NOMO-1 treated with dmso at 0.1 percent for 144 hours (cell line): ENCODE measurements around the gene KRTAP9-4.
"Not testable (repeated sequence)": the region's sequence is repeated elsewhere in the genome, so short reads cannot be mapped to it uniquely, and the experiment has no call there.

ENCODE experiments used
- DNase-seq: peaks from one replicate; lab custom pipeline; 2025; ENCODE audit not compliant: unreplicated experiment; lab: John Stamatoyannopoulos, UW

KRTAP9-4 gene, protein sequence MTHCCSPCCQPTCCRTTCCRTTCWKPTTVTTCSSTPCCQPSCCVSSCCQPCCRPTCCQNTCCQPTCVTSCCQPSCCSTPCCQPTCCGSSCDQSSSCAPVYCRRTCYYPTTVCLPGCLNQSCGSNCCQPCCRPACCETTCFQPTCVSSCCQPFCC

DNA sequence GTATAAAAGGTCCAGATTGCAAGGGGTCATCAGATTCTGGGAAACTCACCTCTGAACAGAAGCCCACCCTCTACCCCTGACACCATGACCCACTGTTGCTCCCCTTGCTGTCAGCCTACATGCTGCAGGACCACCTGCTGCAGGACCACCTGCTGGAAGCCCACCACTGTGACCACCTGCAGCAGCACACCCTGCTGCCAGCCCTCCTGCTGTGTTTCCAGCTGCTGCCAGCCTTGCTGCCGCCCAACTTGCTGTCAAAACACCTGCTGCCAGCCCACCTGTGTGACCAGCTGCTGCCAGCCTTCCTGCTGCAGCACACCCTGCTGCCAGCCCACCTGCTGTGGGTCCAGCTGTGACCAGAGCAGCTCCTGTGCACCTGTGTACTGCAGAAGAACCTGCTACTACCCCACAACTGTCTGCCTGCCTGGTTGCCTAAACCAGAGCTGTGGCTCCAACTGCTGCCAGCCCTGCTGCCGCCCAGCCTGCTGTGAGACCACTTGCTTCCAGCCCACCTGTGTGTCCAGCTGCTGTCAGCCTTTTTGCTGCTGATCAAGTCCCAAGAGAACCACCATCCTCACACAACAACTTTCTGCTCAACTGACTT, at the start of gene KRTAP9-4:
KRTAP9-4 (plus strand) TSS at position 51 of the 604 bp plus-strand sequence; CDS start at position 85, 34 bp downstream.
- not testable (repeated sequence) for DNase-seq

DNA sequence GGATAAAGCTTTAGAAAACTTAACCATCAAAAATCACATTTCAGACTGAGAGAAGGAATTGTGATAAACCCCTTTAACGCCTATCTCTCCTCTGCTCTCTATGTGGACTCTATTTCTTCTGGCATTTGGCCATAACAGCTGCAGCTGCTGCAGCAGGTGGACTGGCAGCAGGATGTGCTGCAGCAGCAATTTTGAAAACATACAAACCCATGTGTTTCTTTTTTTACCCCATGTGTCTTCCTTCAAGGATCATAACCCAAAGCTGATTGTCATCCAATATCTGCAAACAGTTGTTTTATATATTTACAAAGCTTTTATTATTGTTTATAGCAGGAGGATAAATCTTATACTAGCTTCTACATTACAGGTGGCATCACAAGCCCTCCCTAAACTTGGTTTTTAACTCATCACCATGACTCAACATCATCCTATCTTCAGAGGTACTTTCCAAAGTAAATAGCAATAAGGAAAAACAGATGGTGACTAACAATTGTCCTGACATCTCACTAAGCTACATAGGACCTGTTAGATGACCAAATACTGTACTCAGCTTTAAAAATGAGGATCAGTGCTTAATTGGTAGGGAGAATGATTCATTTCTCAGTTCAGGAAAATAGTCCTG, 37.5 kb upstream of the KRTAP9-4 start:
- DNase-seq = no peak

DNA sequence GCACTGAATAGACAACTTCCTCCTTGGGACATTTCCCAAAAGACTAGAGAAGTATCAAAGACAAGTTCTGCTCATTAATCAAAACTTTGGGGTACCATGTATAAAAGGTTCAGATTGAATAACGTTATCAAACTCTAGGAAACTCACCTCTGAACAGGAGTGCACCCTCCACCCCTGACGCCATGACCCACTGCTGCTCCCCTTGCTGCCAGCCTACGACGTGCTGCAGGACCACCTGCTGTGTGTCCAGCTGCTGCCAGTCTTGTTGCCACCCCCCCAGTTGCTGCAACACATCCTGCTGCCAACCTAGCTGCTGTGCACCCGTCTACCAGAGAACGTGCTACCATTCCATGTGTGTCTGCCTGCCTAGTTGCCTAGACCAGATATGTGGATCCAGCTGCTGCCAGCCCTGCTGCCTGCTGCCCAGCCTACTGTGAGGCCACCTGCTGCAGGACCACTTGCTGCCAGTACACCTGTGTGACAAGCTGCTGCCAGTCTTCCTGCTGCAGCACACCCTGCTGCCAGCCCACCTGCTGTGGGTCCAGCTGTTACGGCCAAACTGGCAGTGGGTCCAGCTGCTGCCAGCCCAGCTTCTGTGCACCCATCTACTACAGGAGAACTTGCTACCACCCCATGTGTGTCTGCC, 36.8 kb upstream of the KRTAP9-4 start:
- DNase-seq = no peak

DNA sequence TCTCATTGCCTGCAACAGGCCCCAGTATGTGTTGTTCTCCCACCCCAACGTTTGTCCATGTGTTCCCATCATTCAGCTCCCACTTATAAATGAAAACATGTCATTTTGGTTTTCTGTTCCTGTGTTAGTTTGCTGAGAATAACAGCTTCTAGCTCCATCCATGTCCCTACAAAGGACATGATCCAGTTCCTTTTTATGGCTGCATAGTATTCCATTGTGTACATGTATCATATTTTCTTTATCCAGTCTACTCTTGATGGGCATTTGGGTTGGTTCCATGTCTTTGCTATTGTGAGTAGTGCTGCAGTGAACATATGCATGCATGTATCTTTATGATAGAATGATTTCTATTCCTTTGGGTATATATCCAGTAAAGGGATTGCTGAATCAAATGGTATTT, 33.8 kb upstream of the KRTAP9-4 start:
- DNase-seq = no peak

DNA sequence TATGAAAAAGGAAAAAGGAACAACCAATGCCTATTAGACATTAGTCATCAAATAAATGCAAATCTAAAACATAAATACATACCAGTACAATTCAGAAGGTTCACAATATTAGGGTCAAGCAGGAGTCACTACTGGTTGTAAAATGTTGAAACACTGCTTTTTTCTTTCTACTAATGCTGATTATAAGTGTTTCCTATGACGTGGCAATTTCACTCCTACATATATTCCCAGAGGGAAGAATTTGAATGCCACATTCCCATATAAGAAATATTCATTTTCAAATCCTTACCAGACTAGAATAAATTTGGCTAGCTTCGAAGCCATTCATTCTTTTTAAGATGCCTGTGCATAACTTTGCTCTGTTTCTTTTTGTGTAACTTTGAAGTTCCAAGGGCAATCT, 25.7 kb upstream of the KRTAP9-4 start:
- no peak for DNase-seq

DNA sequence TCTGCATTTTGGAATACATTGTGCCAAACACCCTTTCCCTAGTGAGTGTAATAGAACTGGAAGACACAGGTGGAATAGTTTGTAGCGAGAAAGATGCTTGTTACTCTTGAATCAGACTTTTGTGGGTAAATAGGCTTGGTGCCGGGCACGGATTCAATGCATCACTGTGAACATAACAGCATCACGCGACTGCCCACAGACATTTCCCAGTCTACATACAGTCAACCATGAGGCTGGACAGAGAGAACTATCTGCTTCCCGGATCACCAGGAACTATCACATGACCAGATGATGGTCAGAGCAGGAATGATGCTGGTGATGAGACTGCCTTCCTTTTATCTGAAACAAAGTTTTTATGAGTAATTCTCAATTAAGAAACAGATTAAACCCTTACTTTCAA, 23.4 kb upstream of the KRTAP9-4 start:
- no peak for DNase-seq

DNA sequence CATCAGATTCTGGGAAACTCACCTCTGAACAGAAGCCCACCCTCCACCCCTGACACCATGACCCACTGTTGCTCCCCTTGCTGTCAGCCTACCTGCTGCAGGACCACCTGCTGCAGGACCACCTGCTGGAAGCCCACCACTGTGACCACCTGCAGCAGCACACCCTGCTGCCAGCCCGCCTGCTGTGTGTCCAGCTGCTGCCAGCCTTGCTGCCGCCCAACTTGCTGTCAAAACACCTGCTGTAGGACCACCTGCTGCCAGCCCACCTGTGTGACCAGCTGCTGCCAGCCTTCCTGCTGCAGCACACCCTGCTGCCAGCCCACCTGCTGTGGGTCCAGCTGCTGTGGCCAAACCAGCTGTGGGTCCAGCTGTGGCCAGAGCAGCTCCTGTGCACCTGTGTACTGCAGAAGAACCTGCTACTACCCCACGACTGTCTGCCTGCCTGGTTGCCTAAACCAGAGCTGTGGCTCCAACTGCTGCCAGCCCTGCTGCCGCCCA, 22.8 kb upstream of the KRTAP9-4 start, which contains the start of gene KRTAP9-2:
KRTAP9-2 (plus strand) TSS at position 51 of the 498 bp plus-strand sequence; CDS start at position 58, 7 bp downstream.
- DNase-seq = not testable (repeated sequence)

DNA sequence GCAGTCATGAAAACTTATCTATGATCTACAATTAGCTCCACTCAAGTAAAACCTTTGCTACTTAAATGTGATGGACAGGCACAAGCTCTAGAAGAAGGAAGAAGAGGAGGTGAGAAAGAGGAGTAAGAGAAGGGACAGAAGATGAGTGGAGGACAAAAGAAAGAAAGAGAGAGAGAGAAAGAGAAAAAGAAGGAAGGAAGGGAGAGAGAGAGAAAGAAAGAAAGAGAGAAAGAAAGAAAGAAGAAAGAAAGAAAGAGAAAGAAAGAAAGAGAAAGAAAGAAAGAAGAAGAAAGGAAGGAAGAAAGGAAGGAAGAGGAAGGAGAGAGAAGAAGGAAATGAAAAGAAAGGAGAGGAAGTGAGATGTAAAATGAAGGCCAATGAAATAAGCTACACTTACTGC, 19.4 kb upstream of the KRTAP9-4 start:
- DNase-seq = no peak

DNA sequence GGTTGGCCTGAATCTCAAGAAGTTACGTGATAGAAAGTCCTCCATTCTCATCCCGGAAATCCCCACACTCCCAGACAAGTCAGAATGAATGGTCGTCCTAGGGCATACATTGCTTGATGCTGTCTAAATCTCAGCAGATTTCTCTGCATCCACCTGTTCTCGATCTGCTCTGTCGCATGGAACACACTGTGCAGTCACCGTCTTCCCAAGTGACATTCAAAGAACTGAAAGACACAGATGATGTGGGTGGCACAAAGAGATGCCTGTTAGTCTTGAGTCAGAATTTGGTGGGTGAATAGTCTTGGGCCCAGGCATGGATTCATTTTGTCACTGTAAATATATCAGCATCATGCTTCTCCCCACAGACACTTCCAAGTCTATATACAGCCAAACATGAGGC, 17.8 kb upstream of the KRTAP9-4 start:
- DNase-seq = no peak

DNA sequence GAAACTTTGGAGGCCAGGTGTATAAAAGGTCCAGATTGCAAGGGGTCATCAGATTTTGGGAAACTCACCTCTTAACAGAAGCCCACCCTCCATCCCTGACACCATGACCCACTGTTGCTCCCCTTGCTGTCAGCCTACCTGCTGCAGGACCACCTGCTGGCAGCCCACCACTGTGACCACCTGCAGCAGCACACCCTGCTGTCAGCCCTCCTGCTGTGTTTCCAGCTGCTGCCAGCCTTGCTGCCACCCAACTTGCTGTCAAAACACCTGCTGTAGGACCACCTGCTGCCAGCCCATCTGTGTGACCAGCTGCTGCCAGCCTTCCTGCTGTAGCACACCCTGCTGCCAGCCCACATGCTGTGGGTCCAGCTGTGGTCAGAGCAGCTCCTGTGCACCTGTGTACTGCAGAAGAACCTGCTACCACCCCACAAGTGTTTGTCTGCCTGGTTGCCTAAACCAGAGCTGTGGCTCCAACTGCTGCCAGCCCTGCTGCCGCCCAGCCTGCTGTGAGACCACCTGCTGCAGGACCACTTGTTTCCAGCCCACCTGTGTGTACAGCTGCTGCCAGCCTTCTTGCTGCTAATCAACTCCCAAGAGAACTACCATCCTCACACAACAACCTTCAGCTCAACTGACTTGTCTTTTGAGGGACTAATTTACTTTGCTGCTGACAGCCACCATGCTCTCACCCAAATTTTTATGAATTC, 16.9 kb upstream of the KRTAP9-4 start, which contains the start of gene KRTAP9-3:
KRTAP9-3 (plus strand) TSS at position 51 of the 707 bp plus-strand sequence; CDS start at position 104, 53 bp downstream.
- DNase-seq = not testable (repeated sequence)

DNA sequence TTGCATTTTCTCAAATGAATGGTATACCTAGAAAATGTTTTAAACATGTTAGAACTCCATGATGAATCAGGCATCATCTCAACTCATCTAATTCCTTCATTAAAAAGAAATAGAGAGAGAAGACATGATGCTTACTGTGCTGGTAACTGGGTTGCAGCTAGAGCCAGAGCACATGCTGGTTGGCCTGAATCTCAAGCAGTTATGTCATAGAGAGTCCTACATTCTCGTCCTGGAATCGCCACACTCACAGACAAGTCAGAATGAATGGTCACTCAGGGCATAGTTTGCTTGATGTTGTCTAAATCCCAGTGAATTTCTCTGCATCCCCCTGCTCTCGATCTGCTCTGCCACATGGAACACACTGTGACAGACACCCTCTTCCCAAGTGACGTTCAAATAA, 12.4 kb upstream of the KRTAP9-4 start:
- not testable (repeated sequence) for DNase-seq

DNA sequence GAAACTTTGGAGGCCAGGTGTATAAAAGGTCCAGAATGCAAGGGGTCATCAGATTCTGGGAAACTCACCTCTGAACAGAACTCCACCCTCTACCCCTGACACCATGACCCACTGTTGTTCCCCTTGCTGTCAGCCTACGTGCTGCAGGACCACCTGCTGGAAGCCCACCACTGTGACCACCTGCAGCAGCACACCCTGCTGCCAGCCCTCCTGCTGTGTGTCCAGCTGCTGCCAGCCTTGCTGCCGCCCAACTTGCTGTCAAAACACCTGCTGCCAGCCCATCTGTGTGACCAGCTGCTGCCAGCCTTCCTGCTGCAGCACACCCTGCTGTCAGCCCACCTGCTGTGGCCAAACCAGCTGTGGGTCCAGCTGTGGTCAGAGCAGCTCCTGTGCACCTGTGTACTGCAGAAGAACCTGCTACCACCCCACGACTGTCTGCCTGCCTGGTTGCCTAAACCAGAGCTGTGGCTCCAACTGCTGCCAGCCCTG, 11.5 kb upstream of the KRTAP9-4 start, which contains the start of gene KRTAP9-8:
KRTAP9-8 (plus strand) TSS at position 51 of the 489 bp plus-strand sequence; CDS start at position 104, 53 bp downstream.
- not testable (repeated sequence) for DNase-seq

DNA sequence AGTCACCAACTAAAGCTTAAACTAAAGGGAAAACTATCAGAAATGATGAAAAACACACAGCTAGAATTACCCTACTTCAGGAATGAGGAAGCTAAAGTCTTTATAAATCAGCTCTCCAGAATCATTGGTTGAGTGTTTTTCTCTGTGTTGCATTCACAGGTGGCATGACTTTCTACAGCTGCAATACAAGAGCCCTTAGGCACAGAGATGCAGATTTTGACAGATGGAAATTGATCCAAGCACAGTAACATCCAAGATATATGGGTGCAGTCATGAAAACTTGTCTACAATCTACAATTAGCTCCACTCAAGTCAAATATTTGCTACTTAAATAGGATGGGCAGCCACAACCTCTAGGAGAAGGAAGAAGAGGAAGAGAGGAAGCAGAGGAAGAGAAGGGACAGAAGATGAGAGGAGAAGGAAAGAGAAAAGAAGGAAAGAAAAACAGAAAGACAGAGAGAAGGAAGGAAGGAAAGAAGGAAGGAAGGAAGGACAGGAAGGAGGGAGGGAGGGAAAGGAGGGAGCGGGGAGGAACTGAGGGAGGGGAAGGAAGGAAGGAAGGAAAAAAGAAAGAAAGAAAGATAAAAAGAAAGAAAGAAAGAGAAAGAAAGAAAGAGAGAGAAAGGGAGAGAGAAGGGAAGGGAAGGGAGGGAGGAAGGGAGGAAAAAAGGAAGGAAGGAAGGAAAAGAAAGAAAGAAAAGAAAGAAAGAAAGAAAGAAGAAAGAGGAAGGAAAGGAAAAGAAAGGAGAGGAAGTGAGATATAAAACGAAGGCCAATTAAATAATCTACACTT, 2.3 kb upstream of the KRTAP9-4 start:
- not testable (repeated sequence) for DNase-seq

DNA sequence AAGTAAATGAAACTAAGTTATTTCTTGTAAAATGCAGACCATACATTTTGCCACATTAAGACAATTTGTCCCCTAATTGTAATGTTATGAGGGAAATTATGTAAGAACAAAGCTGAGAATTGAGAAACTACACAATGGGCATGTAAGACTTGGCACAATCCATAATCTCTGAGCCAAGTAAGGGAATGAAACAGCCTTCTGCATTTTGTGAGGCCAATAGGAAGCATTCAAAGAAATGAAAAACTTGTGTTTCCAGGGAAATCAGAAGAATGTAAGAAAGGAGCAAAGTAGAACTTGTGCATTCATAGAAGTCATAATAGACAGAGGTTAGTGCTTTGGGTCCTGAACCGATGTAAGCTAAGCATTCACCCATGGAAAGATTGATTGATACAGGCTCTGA, 1.8 kb downstream of the KRTAP9-4 start:
- no peak for DNase-seq

DNA sequence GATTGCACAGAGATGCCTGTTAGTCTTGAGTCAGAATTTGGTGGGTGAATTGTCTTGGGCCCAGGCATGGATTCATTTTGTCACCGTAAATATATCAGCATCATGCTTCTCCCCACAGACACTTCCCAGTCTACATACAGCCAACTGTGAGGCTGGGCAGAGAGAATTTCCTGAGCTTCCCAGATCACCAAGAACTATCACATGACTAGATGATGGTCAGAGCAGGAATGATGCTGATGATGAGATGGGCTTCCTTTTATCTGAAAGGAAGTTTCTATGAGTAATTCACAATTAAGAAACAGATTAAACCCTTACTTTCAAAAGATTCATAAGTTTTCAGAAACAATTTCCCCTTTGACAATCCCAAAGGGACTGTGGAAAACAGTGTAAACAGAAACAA, 5.4 kb downstream of the KRTAP9-4 start:
- no peak for DNase-seq

DNA sequence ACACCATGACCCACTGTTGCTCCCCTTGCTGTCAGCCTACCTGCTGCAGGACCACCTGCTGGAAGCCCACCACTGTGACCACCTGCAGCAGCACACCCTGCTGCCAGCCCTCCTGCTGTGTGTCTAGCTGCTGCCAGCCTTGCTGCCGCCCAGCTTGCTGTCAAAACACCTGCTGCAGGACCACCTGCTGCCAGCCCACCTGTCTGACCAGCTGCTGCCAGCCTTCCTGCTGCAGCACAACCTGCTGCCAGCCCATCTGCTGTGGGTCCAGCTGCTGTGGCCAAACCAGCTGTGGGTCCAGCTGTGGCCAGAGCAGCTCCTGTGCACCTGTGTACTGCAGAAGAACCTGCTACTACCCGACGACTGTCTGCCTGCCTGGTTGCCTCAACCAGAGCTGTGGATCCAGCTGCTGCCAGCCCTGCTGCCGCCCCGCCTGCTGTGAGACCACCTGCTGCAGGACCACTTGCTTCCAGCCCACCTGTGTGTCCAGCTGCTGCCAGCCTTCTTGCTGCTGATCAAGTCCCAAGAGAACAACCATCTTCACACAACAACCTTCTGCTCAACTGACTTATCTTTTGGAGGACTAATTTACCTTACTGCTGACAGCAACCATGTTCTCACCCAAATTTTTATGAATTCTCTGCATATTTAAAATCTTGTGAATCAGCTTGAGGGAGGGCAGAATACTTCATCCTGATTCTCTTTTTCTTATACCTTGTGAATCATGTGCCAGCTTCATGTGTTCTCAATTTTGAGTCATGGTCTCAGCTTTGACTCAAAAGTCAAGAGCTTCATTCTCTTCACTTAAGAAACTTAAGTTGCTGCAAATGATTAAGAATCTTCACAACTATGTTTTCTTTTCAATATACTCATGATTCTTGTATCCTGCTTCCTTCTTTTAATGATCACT, 6.1 kb downstream of the KRTAP9-4 start, which contains the start of gene KRTAP9-9:
KRTAP9-9 (plus strand) TSS at position 4 of the 910 bp plus-strand sequence.
- not testable (repeated sequence) for DNase-seq

DNA sequence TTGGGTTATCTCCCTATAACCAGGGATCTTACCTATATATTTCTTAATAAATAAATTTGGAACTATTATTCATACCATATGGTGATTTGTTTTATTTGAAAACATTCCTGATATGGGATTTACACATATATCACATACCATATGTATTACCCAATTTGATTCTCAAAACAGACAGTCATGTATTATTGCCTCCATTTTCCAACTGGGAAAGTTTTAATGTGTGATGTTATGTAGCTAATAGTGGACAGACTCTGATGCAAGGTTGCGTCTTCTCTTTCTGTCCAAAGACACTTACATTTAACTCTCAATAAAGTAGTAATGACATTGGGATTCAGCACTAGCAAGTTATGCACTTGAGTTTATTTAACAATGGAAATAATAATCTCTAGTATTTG, 6.8 kb downstream of the KRTAP9-4 start:
- DNase-seq = no peak

DNA sequence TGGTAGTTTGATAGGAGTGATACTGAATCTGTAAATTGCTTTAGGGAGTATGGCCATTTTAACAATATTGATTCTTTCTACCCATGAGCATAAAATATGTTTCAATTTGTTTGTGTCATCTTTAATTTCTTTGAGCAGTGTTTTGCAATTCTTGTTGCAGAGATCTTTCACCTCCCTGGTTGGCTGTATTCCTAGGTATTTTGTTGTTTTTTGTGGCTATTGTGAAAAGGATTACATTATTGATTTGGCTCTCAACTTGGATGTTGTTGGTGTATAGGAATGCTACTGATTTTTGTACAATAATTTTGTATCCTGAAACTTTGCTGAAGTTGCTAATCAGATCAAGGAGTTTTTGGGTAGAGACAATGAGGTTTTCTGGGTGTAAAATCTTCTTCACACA, 8.9 kb downstream of the KRTAP9-4 start:
- DNase-seq = no peak

DNA sequence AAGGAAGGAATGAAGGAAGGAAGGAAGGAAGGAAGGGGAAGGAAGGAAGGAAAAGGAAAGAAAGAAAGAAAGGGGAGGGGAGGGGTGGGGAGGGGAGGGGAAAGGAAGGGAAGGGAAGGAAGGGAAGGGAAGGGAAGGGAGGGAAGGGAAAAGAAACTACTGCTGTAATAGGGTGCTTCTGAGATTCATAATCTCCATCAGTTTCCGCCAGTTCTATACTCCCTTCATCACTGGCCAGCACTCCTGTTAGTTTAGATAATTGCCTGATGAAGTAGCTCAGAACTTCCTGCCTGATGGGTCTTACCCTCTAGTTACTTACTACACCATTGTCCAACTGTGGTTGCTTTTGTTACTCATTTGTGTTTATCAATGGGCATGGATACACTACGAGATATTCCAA, 13.7 kb downstream of the KRTAP9-4 start:
- DNase-seq = no peak
